Psoas muscle (tissue), 8 donors: ENCODE results near the gene WDR82. TPM values are rescaled to one million over a fixed set of nuclear protein-coding genes. Genes with fewer than 3 reads are reported as not detected.

Source experiments
- ATAC-seq, 4 donors: fragments of 200-7000 bp; cut with Tn5 transposase; one replicate each; pipeline ENCODE4 v1.9.1; 2020; ENCODE audit warnings: moderate library complexity in 3 of 4, mild to moderate bottlenecking in 2 of 4
- DNase-seq, 2 donors: peaks; one replicate each; pipeline ENCODE4 v3.0.0-alpha.2; 2020
- H3K27ac ChIP-seq: fragments of 200-600 bp; one replicate; pipeline ENCODE4 v1.8.0; 2022
- H3K27me3 ChIP-seq, 3 donors: fragments of 200-600 bp in 1 of 3; one replicate each; pipeline versions ENCODE4 v1.6.1 to v1.8.0; 2013 to 2022; ENCODE audit warnings: low read length in 2 of 3, mild to moderate bottlenecking in 2 of 3, moderate library complexity in 1 of 3; ENCODE audit not compliant: insufficient read depth in 3 of 3
- H3K36me3 ChIP-seq, 2 donors: fragments of 200-600 bp in 1 of 2; one replicate each; pipeline versions ENCODE4 v1.6.1 to v1.8.0; 2013 to 2022; ENCODE audit warnings: low read depth in 1 of 2, mild to moderate bottlenecking in 1 of 2, moderate library complexity in 1 of 2; ENCODE audit not compliant: insufficient read depth in 1 of 2
- H3K4me1 ChIP-seq: fragments of 200-600 bp; one replicate; pipeline ENCODE4 v1.8.0; 2022
- H3K4me3 ChIP-seq: fragments of 200-600 bp; one replicate; pipeline ENCODE4 v1.8.0; 2022; ENCODE audit warnings: mild to moderate bottlenecking
- H3K9me3 ChIP-seq: fragments of 200-600 bp; one replicate; pipeline ENCODE4 v1.8.0; 2022
- CTCF ChIP-seq: fragments of 200-600 bp; IDR thresholded peaks from one replicate; pipeline ENCODE4 v1.8.0; 2022; ENCODE audit warnings: antibody characterized with exemption
- WGBS, 3 donors: extraction: QIAGEN DNeasy Blood & Tissue Kit; methylation state at CpG; one replicate each; pipeline versions ENCODE4 v1.1.6 to v1.1.7; 2013; 5-methylcytosine and 5-hydroxymethylcytosine counted together
- intact Hi-C, 2 donors: fragments of 100-400 bp; cut with DNase I; formaldehyde crosslinking; loops; one replicate each; pipeline versions ENCODE4 v1.11.0 to v1.14.2; 2022
- polyA plus RNA-seq, 3 donors: library from polyadenylated mRNA; stranded (reverse); fragments of 200-250 nt; gene quantifications; one replicate each; pipeline ENCODE4 v1.2.3, GENCODE V29; 2013
- total RNA-seq, 4 donors: library from RNA; stranded (reverse); fragmentation: NEBNext Ultra II Directional in 2 of 4; extraction: Animal tissue kit (Norgen Biotek cat#: 25700) in 2 of 4; gene quantifications; one replicate each; pipeline versions ENCODE4 v1.2.1 to v1.2.4, GENCODE V29; 2021 to 2023
- donor health status: healthy with polysubstance abuse.
- donor health status: DM: no; HTN: no; CAD: no; lungs with moderate emphysema.
- donor health status: Bipolar disorder and iron deficiency.
- donor health status: healthy.
- donor health status: DM: yes; HTN: yes; CAD: no.
- donor health status: DM: no; HTN: no; CAD: no.
- donor health status: DM: no; HTN: no; CAD: no.
- donor health status: DM: yes; HTN: yes; CAD: no.

WDR82 gene
- total and polyA plus RNA-seq, 7 donors, result 46.1 to 96.7 (median 84.0) TPM

GRCh38 chr3:52249683-52250082, 28.8 kb downstream of the WDR82 start:
- peak overlapping the region; percentile 36 for H3K27ac ChIP-seq

GRCh38 chr3:52248816-52249547, 29.5 kb downstream of the WDR82 start:
- Histone ChIP-seq H3K27me3 (no peaks in the 10 kb centered on the region), H3K36me3 (peaks cover 0 to 60% of the 10 kb centered on the region in 2 donors), H3K9me3 (no peaks in the 10 kb centered on the region), H3K4me1 (peaks cover 29% of the 10 kb centered on the region), H3K27ac (no peak overlapping the region), H3K4me3 (no peak overlapping the region)
- DNase-seq (peak in 1 of 2 donors; percentile 72), ATAC-seq (no peak)
- WGBS, 3 donors, result 62 to 72% (median 69%) methylated on average over 10 of the region's 10 CpGs
- no peak for TF ChIP-seq CTCF
- intact Hi-C loops, result no loop called here

More at GRCh38 chr3:52249683-52250082, 28.8 kb downstream of the WDR82 start:
- H3K4me1 ChIP-seq, result peaks cover 29% of the 10 kb centered on the region
- intact Hi-C loops, result no loop called here
- H3K4me3 ChIP-seq, result no peak overlapping the region
- no peaks in the 10 kb centered on the region for H3K9me3 ChIP-seq
- TF ChIP-seq CTCF, result no peak
- no peaks in the 10 kb centered on the region for H3K27me3 ChIP-seq
- H3K36me3 ChIP-seq, result peaks cover 0 to 67% of the 10 kb centered on the region in 2 donors
- WGBS, 3 donors, result 57 to 71% (median 62%) methylated on average over 6 of the region's 6 CpGs
- ATAC-seq (peak in 3 of 4 donors; percentile 7 to 54 (median 43)), DNase-seq (no peak)

GRCh38 chr3:52248165-52248541, 30.3 kb downstream of the WDR82 start:
- DNase-seq, result no peak
- no peaks in the 10 kb centered on the region for H3K27me3 ChIP-seq
- no peak overlapping the region for H3K4me3 ChIP-seq
- peaks cover 29% of the 10 kb centered on the region for H3K4me1 ChIP-seq
- no peak for TF ChIP-seq CTCF
- 84 to 93% (median 86%) methylated on average over 10 of the region's 10 CpGs for WGBS, 3 donors
- intact Hi-C loops, result no loop called here
- H3K9me3 ChIP-seq, result no peaks in the 10 kb centered on the region
- H3K27ac ChIP-seq, result no peak overlapping the region
- H3K36me3 ChIP-seq, result peaks cover 0 to 52% of the 10 kb centered on the region in 2 donors
- no peak for ATAC-seq

- no peak for DNase-seq
- no peak for ATAC-seq
- no peaks in the 10 kb centered on the region for H3K27me3 ChIP-seq
- H3K4me1 ChIP-seq, result peaks cover 29% of the 10 kb centered on the region
- peaks cover 0 to 46% of the 10 kb centered on the region in 2 donors for H3K36me3 ChIP-seq
- H3K4me3 ChIP-seq, result no peak overlapping the region
- intact Hi-C loops, result no loop called here
- WGBS, 3 donors, result 91 to 94% (median 91%) methylated on average over 7 of the region's 7 CpGs
- no peak overlapping the region for H3K27ac ChIP-seq
- no peaks in the 10 kb centered on the region for H3K9me3 ChIP-seq
- TF ChIP-seq CTCF, result no peak
Observed at GRCh38 chr3:52247409-52248164, 30.9 kb downstream of the WDR82 start.
